B cell (primary cell): ENCODE measurements around the gene RBBP8NL. TPM values are rescaled to one million over a fixed set of nuclear protein-coding genes. Genes with fewer than 3 reads are reported as not detected.

Experiments used
- ATAC-seq: fragments of 200-7000 bp; cut with Tn5 transposase; one replicate; pipeline ENCODE4 v1.10.0; 2021; ENCODE audit warnings: low read depth, mild to moderate bottlenecking, moderate number of reproducible peaks, moderate library complexity
- CTCF ChIA-PET: fragments of 350-600 bp; sonication (Branson Sonifier 250); formaldehyde crosslinking; loops from one replicate; lab custom pipeline; 2021; ENCODE audit warnings: antibody characterized with exemption, inconsistent platforms; lab: Charles Lee
- POLR2A ChIA-PET: fragments of 350-600 bp; sonication (Branson Sonifier 250); formaldehyde crosslinking; loops from one replicate; lab custom pipeline; 2021; ENCODE audit warnings: antibody characterized with exemption; lab: Charles Lee
- DNase-seq: peaks from one replicate; pipeline ENCODE4 v3.0.0; 2013
- H2AFZ ChIP-seq: 2 replicates; pipeline ENCODE4 v1.6.1; 2012; ENCODE audit warnings: mild to moderate bottlenecking, low read depth, low read length; ENCODE audit not compliant: insufficient read depth, poor library complexity, severe bottlenecking
- H3K27ac ChIP-seq, 2 donors: 1 replicate in 1 of 2; 2 replicates in 1 of 2; pipeline ENCODE4 v1.5.1; 2012 to 2013; ENCODE audit warnings: low read length in 2 of 2, mild to moderate bottlenecking in 2 of 2, moderate library complexity in 1 of 2
- H3K27me3 ChIP-seq, 4 experiments: fragments of 200-600 bp in 1 of 4; sonication (generic) in 1 of 4; replicated peaks in 1 of 4; 1 replicate in 2 of 4; 2 replicates in 2 of 4; pipeline versions ENCODE4 v1.6.1 to v1.7.0; 2013 to 2016; ENCODE audit warnings: low read length in 3 of 4, mild to moderate bottlenecking in 2 of 4, mixed read lengths in 1 of 4, moderate library complexity in 1 of 4; ENCODE audit not compliant: insufficient read depth in 4 of 4, control insufficient read depth in 3 of 4; ENCODE audit errors: control extremely low read depth in 1 of 4
- H3K36me3 ChIP-seq, 2 experiments: replicated peaks in 1 of 2; 1 replicate in 1 of 2; 2 replicates in 1 of 2; pipeline versions ENCODE4 v1.6.1 to v1.7.1; 2013; ENCODE audit warnings: low read length in 1 of 2; ENCODE audit not compliant: insufficient read depth in 2 of 2, control insufficient read depth in 1 of 2; ENCODE audit errors: control extremely low read depth in 1 of 2, extremely low read depth in 1 of 2
- H3K4me1 ChIP-seq, 2 donors: fragments of 200-600 bp in 1 of 2; sonication (generic) in 1 of 2; 1 replicate in 1 of 2; 2 replicates in 1 of 2; pipeline versions ENCODE4 v1.5.1 to v1.6.1; 2013 to 2017; ENCODE audit warnings: low read length in 2 of 2; ENCODE audit not compliant: control insufficient read depth in 2 of 2, insufficient read depth in 2 of 2
- H3K4me2 ChIP-seq: replicated peaks from 2 replicates; pipeline ENCODE3; 2012; ENCODE audit warnings: mild to moderate bottlenecking, low read depth, low read length; ENCODE audit not compliant: poor library complexity, severe bottlenecking
- H3K4me3 ChIP-seq, 5 experiments: fragments of 200-600 bp in 1 of 5; sonication (generic) in 1 of 5; 1 replicate in 3 of 5; 2 replicates in 2 of 5; pipeline versions ENCODE4 v1.5.1 to v1.7.0; 2011 to 2016; ENCODE audit warnings: low read length in 4 of 5, mild to moderate bottlenecking in 4 of 5, low read depth in 2 of 5, control low read depth in 1 of 5, moderate library complexity in 1 of 5; ENCODE audit not compliant: insufficient read depth in 1 of 5; ENCODE audit errors: control extremely low read depth in 1 of 5, extremely low read depth in 1 of 5
- H3K79me2 ChIP-seq: fragments of 200-600 bp; sonication (generic); one replicate; pipeline ENCODE4 v1.6.0; 2016; ENCODE audit warnings: low read length; ENCODE audit not compliant: control insufficient read depth, insufficient read depth
- H3K9ac ChIP-seq: fragments of 200-600 bp; sonication (generic); 2 replicates; pipeline ENCODE4 v1.6.1; 2017; ENCODE audit warnings: mild to moderate bottlenecking, low read length, moderate library complexity
- H3K9me3 ChIP-seq, 3 donors: one replicate each; pipeline versions ENCODE4 v1.6.1 to v1.7.1; 2013; ENCODE audit warnings: low read length in 2 of 3; ENCODE audit not compliant: control insufficient read depth in 2 of 3, insufficient read depth in 1 of 3; ENCODE audit errors: control extremely low read depth in 1 of 3
- H4K20me1 ChIP-seq: 2 replicates; pipeline ENCODE4 v1.6.0; 2012; ENCODE audit warnings: mild to moderate bottlenecking, low read length; ENCODE audit not compliant: insufficient read depth, control insufficient read depth, poor library complexity, severe bottlenecking
- H3K27ac Mint-ChIP-seq: one replicate; pipeline ENCODE4 v1.8.0; 2021; ENCODE audit warnings: mixed read lengths
- H3K27me3 Mint-ChIP-seq: one replicate; pipeline ENCODE4 v1.8.0; 2021; ENCODE audit warnings: mixed read lengths
- H3K4me1 Mint-ChIP-seq: one replicate; pipeline ENCODE4 v1.8.0; 2021; ENCODE audit warnings: mixed read lengths
- H3K4me3 Mint-ChIP-seq: one replicate; pipeline ENCODE4 v1.8.0; 2021; ENCODE audit warnings: mixed read lengths
- H3K9me3 Mint-ChIP-seq: one replicate; pipeline ENCODE4 v1.8.0; 2022; ENCODE audit warnings: mixed read lengths; ENCODE audit not compliant: insufficient read depth
- EZH2 ChIP-seq: IDR thresholded peaks from 2 replicates; pipeline ENCODE4 v1.6.1; 2012; ENCODE audit warnings: borderline replicate concordance, low read depth, mild to moderate bottlenecking, moderate library complexity, low read length; ENCODE audit not compliant: insufficient read depth, poor library complexity, severe bottlenecking
- WGBS: methylation state at CpG from one replicate; pipeline ENCODE4 v1.1.5; 2013; ENCODE audit warnings: missing lambda C conversion rate; ENCODE audit not compliant: insufficient coverage; 5-methylcytosine and 5-hydroxymethylcytosine counted together
- intact Hi-C: fragments of 100-400 bp; cut with micrococcal nuclease; formaldehyde crosslinking; loops from one replicate; pipeline ENCODE4 v1.10.0; 2022
- polyA plus RNA-seq: library from polyadenylated mRNA; depleted of rRNA; stranded (reverse); fragments of >200 nt; gene quantifications from 2 replicates; pipeline ENCODE4 v1.2.3, GENCODE V29; 2012
- total RNA-seq, 2 donors: library from RNA; stranded (reverse); fragments of 120-200 nt in 1 of 2; gene quantifications; 1 replicate in 1 of 2; 2 replicates in 1 of 2; pipeline versions ENCODE4 v1.2.3 to v1.2.4, GENCODE V29; 2013 to 2022
- TF ChIP-seq, protein P1 (sequence below): fragments of 200-600 bp; IDR thresholded peaks from one replicate; pipeline ENCODE4 v1.8.0; 2022; ENCODE audit warnings: antibody characterized with exemption, mild to moderate bottlenecking

Gene RBBP8NL
- total and polyA plus RNA-seq, 2 donors (not counting 1 experiment from before 2014, with no cell fraction given), result not detected

DNA sequence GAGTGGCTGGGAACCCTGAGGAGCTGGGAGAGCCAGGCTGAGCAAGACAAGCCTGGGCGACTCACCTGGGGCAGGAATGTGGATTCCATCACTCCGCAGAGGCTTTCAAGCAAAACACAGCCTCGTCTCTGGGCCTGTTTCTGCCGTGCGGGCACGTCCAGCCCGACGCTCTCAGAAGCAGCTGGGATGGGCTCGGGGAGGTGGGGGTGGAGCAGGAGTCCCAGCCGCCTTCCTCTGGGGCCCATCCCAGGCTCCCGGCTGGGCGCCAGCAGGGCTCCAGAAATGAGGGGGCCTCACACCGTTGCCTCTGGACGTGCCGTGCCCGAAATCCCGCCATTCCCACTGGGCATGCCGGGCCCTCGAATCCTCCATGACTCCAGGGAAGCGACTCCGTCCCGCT is 49.1 kb downstream of the RBBP8NL start:
- 93% methylated on average over 22 of the region's 22 CpGs for WGBS
- no peaks in the 10 kb centered on the region for H3K79me2 ChIP-seq
- H3K36me3 ChIP-seq, result no peaks in the 10 kb centered on the region
- no peak overlapping the region for H3K4me2 ChIP-seq
- no peak for DNase-seq
- H2AFZ ChIP-seq, result no peak overlapping the region
- CTCF ChIA-PET, result no interaction called here
- Mint-ChIP-seq H3K9me3 (peaks cover 4% of the 10 kb centered on the region), H3K4me3 (no peak overlapping the region), H3K27me3 (no peaks in the 10 kb centered on the region), H3K27ac (no peak overlapping the region), H3K4me1 (peaks cover 11% of the 10 kb centered on the region)
- no peak overlapping the region for H3K9ac ChIP-seq
- no peaks in the 10 kb centered on the region for H4K20me1 ChIP-seq
- H3K27me3 ChIP-seq, result peaks cover 0 to 4% (median 0%) of the 10 kb centered on the region in 4 experiments
- no peak for ATAC-seq
- intact Hi-C loops, result no loop called here
- H3K4me3 ChIP-seq, result no peak overlapping the region
- H3K9me3 ChIP-seq, result no peaks in the 10 kb centered on the region
- TF ChIP-seq, protein P1, sequence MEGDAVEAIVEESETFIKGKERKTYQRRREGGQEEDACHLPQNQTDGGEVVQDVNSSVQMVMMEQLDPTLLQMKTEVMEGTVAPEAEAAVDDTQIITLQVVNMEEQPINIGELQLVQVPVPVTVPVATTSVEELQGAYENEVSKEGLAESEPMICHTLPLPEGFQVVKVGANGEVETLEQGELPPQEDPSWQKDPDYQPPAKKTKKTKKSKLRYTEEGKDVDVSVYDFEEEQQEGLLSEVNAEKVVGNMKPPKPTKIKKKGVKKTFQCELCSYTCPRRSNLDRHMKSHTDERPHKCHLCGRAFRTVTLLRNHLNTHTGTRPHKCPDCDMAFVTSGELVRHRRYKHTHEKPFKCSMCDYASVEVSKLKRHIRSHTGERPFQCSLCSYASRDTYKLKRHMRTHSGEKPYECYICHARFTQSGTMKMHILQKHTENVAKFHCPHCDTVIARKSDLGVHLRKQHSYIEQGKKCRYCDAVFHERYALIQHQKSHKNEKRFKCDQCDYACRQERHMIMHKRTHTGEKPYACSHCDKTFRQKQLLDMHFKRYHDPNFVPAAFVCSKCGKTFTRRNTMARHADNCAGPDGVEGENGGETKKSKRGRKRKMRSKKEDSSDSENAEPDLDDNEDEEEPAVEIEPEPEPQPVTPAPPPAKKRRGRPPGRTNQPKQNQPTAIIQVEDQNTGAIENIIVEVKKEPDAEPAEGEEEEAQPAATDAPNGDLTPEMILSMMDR, result no peak
- no peak for TF ChIP-seq EZH2
- H3K4me1 ChIP-seq, result peaks cover 0 to 10% of the 10 kb centered on the region in 2 donors
- no peak overlapping the region for H3K27ac ChIP-seq
- POLR2A ChIA-PET, result no interaction called here

DNA sequence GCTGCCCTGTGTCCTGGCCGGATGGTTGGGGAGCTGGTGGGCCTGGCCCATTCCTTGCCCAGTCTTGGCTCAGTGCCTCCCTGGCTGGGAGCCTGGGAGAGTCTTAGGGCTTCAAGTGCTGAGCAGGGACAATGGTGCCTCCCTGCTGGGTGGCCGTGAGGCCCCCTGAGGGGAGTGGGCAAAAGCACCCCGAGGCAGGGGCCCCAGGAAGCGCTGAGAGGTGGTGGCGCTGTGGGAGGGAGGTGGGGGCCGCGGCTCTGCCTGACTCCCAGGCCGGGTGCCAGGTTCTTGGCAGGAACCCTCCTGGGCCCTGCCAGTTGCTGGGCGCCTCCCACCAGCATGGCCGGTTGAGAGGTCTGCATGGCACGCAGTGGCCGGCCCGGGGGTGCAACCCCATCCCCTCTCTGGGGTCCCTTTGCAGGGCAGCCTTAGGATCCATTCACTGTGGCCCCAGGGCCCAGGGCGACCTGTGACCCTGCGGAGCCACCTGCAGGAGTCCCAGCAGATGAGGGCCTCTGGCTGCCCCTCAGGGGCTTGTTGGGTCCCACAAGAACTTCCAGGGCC is 49.6 kb downstream of the RBBP8NL start:
- H4K20me1 ChIP-seq, result no peaks in the 10 kb centered on the region
- no peak overlapping the region for H3K27ac ChIP-seq
- H3K27me3 ChIP-seq, result peaks cover 0 to 4% (median 0%) of the 10 kb centered on the region in 4 experiments
- H3K4me1 ChIP-seq, result peaks cover 0 to 7% of the 10 kb centered on the region in 2 donors
- Mint-ChIP-seq H3K4me1 (peaks cover 8% of the 10 kb centered on the region), H3K27me3 (no peaks in the 10 kb centered on the region), H3K4me3 (no peak overlapping the region), H3K27ac (no peak overlapping the region), H3K9me3 (peaks cover 4% of the 10 kb centered on the region)
- no peak for ATAC-seq
- no peak overlapping the region for H2AFZ ChIP-seq
- TF ChIP-seq, protein P1, result no peak
- intact Hi-C loops, result no loop called here
- DNase-seq, result no peak
- H3K79me2 ChIP-seq, result no peaks in the 10 kb centered on the region
- POLR2A ChIA-PET, result no interaction called here
- no peak overlapping the region for H3K4me2 ChIP-seq
- CTCF ChIA-PET, result interaction anchor here (1.3 kb wide), 1 partner anchor 10 kb away, joined by 4 read pairs; no protein-coding TSS in a partner anchor
- H3K36me3 ChIP-seq, result no peaks in the 10 kb centered on the region
- 84% methylated on average over 9 of the region's 15 CpGs for WGBS
- H3K4me3 ChIP-seq, result no peak overlapping the region
- no peak overlapping the region for H3K9ac ChIP-seq
- H3K9me3 ChIP-seq, result no peaks in the 10 kb centered on the region
